LNCaP clone FGC (cell line): ENCODE measurements around the gene SIDT1.

Source experiments
- DNase-seq: peaks from one replicate; pipeline ENCODE4 v3.0.0-alpha.2; 2011; ENCODE audit warnings: low read depth
- H3K4me3 ChIP-seq: 2 replicates; pipeline ENCODE4 v1.5.1; 2011; ENCODE audit warnings: mild to moderate bottlenecking, low read depth, low read length, control low read depth
- TF ChIP-seq, protein P1 (sequence below): IDR thresholded peaks from 2 replicates; pipeline ENCODE4 v1.5.1; 2012; ENCODE audit warnings: mild to moderate bottlenecking; ENCODE audit not compliant: control insufficient read depth, insufficient read depth; ENCODE audit errors: extremely low read depth

Gene SIDT1

DNA sequence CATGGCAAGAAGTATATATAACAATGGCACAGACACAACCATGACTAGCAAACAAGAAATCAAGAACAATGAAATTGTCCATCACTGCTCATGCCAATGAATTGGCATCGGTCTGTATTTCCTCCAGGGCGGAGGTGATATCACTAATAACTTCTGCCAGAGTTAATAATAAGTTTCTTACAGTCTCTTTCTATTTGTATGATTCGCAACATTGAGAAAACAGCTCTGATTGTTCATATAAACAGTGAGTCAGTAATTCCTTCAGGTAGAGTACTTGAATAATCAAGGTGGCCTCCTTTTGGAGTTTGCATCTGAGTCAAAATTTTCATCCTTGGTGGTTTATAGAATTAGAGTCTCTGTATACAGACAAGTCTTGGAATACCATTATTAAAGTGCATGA, 9.1 kb upstream of the SIDT1 start:
- peak; percentile 31 for DNase-seq
- no peak overlapping the region for H3K4me3 ChIP-seq
- TF ChIP-seq, protein P1, sequence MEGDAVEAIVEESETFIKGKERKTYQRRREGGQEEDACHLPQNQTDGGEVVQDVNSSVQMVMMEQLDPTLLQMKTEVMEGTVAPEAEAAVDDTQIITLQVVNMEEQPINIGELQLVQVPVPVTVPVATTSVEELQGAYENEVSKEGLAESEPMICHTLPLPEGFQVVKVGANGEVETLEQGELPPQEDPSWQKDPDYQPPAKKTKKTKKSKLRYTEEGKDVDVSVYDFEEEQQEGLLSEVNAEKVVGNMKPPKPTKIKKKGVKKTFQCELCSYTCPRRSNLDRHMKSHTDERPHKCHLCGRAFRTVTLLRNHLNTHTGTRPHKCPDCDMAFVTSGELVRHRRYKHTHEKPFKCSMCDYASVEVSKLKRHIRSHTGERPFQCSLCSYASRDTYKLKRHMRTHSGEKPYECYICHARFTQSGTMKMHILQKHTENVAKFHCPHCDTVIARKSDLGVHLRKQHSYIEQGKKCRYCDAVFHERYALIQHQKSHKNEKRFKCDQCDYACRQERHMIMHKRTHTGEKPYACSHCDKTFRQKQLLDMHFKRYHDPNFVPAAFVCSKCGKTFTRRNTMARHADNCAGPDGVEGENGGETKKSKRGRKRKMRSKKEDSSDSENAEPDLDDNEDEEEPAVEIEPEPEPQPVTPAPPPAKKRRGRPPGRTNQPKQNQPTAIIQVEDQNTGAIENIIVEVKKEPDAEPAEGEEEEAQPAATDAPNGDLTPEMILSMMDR: no peak

DNA sequence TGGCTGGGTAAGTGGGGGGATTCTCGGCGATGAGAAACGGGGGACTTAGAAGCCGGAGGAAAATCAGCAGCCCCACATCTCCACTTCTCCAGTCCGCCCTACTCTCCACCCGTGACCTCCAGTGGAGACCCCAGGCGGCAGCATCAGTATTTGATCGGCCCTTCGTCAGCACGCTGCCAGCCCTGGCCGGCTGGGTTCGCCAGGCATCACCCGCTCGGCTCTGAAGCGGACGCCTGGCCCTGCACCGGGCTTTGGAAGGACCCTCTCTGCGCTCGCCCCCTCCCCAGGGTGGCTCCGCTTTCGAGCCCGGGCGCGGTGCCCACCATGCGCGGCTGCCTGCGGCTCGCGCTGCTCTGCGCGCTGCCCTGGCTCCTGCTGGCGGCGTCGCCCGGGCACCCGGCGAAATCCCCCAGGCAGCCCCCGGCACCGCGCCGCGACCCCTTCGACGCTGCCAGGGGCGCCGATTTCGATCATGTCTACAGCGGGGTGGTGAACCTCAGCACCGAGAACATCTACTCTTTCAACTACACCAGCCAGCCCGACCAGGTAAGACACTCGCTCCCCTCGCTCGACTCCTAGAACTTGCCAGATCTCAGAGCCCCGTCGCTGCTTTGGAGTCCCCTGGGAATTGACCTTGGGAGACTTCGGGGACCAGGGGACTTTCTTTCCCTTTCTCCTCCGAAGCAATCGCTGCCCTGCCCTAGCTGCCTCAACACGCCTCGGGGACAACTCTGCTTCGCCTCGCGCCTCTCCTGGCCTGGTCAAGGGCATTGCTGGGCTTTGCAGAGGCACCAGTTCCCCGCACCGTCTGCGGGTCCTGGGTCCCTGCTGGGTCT, 561 bp downstream of the SIDT1 start:
- no peak for DNase-seq
- TF ChIP-seq, protein P1: no peak
- peak overlapping the region; percentile 65 for H3K4me3 ChIP-seq

DNA sequence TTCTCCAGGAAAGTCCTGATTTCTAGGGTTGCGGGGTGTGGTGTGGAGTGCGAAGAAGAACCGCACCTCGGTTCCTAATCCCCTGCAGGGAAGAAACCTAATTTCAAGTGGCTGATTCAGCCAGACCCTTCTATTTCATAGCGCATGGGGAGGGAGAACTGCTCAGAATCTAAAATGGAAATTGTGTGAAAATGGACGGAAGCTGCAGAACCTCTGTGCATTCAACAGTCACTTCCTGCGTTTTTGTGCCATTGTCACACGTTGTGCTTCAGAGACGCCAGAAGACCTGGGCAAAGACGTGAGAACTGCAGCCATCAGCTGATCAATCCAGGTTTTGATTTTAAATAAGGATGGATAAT, 1.2 kb downstream of the SIDT1 start:
- TF ChIP-seq, protein P1: no peak
- no peak for DNase-seq
- no peak overlapping the region for H3K4me3 ChIP-seq

DNA sequence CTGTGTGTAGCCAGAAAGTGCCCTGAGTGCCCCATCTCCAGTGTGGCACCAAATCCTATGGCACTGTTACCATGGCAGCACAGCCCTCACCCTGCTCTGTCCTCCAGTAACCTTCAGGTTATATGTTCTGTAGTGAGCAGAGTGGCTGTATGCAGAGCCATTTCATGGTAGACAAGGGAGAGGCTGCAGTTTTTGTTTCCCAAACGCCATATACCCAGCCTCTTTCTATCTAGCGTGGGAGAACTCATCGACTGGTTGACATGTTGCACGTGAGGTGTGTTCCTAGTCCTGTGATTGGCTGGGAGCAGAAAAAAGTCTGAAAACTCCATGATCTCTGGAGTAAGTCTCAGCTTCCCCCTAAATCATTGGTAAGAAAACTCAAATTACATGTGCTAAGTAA, 2.0 kb downstream of the SIDT1 start:
- no peak for DNase-seq
- TF ChIP-seq, protein P1: no peak
- no peak overlapping the region for H3K4me3 ChIP-seq

DNA sequence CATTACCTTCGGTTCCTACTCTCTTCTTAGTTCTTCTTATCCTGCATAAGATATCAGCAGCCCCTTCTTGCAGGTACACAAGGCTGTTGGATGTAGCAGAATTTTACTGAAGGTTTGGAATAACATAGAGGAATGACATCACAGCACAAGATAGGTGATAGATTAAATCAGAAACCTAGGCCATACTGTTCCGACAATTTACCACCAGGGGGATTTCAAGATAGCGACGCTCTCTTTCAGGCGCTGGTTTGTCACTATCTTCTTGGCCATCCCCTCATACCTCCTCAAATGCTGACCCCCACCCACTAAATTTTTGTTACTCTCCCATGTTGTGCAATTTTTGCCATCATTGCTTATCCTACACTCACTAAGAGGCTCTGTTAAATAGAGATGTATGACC, 3.5 kb downstream of the SIDT1 start:
- no peak overlapping the region for H3K4me3 ChIP-seq
- TF ChIP-seq, protein P1: no peak
- no peak for DNase-seq

DNA sequence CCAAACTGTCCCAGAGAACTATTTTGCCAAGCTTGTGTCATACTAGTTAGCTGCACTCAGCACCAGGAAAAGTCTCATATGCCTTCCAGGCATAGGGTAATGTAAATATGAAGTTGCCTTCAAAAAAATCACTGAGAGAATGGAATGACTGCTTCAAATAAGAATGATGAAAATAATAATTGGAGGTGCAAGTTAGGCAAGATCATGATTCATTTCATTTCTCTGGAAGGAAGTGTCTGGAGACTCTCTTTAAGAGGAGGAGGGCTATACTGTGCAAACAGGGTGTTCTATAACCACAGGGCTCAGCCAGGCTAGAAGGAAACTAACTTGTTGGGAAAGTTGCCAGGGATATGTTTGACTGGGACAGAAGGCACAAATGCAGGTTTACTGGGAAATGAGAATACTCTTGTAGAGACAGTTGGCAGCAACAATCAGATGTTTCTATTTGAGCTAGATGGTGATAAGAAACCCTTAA, 4.3 kb downstream of the SIDT1 start:
- DNase-seq: peak; percentile 99
- TF ChIP-seq, protein P1: no peak
- no peak overlapping the region for H3K4me3 ChIP-seq

DNA sequence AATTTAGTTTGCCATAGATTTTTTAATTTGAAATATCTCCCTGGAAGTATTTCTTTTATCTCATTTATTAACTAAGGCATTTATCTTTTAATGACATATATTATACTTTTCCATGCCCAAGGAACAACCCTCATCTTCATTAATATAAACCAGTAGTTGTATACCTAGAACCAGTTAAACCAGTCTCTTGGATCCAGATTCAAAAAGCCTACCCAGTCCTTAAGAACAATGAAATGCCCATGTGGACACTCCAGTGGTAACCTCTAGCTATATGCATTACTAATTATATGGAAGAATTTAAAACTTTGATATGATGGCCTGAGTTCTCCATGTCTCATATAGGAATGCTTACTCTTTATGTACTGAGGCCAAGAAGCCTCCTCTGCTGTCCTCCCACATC, 4.8 kb downstream of the SIDT1 start:
- DNase-seq: peak; percentile 72
- TF ChIP-seq, protein P1: no peak
- H3K4me3 ChIP-seq: no peak overlapping the region
